Activated gamma-delta T cell treated with anti-CD3 and anti-CD28 coated beads, Interleukin-2, amount 50 U/mL, for 16 hours (primary cell): ENCODE measurements around the gene HOATZ.

ENCODE experiments used
- DNase-seq: peaks from one replicate; pipeline ENCODE4 v3.0.0-alpha.2; 2020; ENCODE audit warnings: low read depth

The HOATZ gene

DNA sequence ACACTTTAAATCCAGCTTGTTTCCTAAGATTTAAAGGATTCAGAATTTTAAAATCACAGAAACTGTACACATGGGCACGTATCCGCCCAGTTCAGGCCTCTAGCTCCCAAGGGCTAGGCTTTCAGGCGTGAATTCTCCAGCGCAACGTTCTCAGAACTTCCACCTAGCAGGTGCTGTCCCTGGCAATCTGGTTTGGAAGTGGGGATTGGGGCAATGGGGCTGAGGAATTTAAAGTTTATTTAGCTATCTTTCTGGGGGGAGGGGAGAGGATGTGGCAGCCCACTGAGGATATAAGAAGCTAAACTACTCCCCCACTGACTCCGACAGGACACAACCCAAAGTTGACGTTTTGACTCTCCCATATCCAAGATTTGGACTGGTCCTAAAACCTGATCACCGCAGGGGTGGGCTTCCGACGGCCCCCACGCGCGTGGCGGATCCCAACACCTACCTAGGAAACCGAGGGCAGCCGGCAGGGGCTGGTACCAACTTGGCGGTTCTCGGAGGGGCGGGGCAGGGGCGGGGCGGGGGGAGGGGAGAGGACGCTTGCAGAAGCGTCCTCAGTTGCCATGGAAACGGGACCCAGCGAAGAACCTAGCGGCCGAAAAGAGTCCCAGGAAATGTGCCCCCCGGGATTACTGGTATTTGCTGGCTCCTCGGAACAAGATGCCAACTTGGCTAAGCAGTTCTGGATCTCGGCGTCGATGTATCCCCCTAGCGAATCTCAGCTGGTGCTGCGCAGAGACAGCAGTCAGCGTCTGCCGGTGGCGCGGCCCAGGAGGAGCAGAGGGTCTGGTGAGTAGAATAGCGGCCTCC, at the start of gene HOATZ:
Gene HOATZ (plus strand): TSS at position 563 of the 816 bp plus-strand sequence. CDS start 7 bp downstream, at position 570.
- no peak for DNase-seq

GRCh38 chr11:111465400-111465799, 49.2 kb upstream of the HOATZ start:
- no peak for DNase-seq

DNA sequence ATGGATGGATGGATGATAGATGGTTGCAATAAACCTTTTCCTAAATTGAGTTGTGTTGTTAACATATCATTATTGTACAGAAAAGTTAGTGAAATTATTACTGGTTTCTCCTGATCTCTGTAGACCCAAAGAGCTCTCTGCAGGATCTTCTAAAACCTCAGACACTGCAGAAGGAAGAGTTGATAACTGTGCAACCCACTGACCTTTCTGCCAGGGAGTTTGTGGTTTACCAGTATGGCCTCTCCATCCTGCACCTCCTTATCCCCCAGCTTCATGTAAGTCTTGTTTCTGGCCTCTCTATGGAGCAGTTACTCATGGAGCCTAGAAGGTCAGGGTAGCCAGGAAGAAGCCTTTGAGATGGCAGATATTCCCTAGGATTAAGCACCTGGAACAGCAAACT, 48.0 kb upstream of the HOATZ start:
- no peak for DNase-seq

DNA sequence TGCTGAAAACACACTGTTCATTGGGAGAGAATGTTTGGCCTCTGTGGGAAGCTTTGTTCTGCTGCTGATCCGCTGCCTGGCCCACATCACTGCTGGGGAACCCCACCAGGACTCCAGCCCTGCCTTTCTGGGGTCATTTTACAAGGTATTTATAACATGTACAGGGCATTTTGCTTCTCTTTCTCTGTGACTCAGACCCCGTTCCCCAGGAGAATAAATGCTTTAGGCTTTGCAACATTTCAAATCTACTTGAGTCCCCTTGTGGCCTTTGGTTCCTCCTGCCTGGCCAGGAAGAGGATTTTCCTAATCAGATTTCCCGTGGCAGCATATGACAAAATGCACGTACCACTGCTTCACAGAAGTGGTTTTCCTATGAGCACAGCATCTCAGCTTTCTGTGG, 45.4 kb upstream of the HOATZ start:
- no peak for DNase-seq

GRCh38 chr11:111472228-111472627, 42.4 kb upstream of the HOATZ start:
- DNase-seq = no peak

- DNase-seq = no peak
Observed at GRCh38 chr11:111474432-111474831, 40.1 kb upstream of the HOATZ start.

- DNase-seq = no peak
Observed at GRCh38 chr11:111476366-111476765, 38.2 kb upstream of the HOATZ start.

GRCh38 chr11:111476956-111477355, 37.6 kb upstream of the HOATZ start:
- no peak for DNase-seq

DNA sequence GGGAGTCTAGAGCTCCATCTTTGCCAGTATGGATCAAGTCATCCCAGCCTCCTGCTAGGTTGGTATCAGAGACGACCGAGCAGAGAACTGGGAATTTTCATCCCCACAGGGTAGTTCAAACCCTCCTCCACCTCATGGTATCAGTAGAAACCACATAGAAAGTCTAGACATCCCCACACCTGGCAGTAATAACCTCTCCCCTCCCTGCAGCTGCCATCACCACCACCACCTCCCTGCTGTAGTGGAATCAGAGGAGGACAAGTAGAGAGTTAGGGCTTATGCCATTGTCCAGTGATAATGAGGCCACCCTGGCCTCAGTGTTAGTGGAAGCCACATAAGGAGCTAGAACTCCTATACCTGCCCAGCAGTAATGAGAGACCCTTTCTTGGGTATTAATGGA, 36.7 kb upstream of the HOATZ start:
- DNase-seq = no peak

DNA sequence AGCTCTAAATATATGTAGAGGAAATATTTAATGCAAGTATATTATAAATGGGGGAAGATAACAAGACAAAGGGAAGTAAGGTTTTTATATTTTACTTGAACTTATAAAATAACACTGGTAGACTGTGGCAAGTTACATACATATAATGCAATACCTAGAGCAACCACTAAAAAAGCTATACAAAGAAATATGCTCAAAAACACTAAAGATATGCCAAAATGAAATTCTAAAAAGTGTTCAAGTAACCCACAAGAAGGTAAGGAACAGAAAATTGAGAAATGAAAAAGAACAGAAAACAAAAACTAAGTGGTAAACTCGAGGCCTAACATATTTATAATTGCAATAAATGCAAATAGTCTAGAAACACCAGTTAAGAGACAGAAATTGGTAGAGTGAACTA, 34.9 kb upstream of the HOATZ start:
- DNase-seq = no peak

- no peak for DNase-seq
Observed at GRCh38 chr11:111483431-111483830, 31.1 kb upstream of the HOATZ start.

- DNase-seq = no peak
Observed at GRCh38 chr11:111490496-111490895, 24.1 kb upstream of the HOATZ start.

GRCh38 chr11:111494040-111494439, 20.5 kb upstream of the HOATZ start:
- DNase-seq = no peak

- no peak for DNase-seq
Observed at GRCh38 chr11:111499483-111499882, 15.1 kb upstream of the HOATZ start.

- no peak for DNase-seq
Observed at GRCh38 chr11:111500481-111500880, 14.1 kb upstream of the HOATZ start.

DNA sequence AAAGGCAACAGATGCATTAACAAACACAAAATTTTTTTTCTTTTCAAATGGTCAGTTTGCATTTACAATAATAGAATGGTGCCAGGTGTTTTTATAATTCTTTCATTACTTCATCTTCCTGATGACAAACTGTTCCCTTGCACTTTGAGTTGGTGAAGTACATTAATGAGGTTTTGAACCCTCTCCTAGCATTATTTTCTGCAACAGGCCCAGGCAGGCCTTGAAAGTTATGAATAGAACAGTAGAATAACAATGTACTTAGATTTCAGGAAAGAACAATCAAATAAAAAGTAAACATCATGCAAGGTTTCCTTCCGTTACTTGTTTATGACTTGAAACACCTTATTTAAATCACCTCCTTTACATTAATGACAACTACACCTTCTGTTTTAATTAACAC, 12.0 kb upstream of the HOATZ start:
- no peak for DNase-seq

DNA sequence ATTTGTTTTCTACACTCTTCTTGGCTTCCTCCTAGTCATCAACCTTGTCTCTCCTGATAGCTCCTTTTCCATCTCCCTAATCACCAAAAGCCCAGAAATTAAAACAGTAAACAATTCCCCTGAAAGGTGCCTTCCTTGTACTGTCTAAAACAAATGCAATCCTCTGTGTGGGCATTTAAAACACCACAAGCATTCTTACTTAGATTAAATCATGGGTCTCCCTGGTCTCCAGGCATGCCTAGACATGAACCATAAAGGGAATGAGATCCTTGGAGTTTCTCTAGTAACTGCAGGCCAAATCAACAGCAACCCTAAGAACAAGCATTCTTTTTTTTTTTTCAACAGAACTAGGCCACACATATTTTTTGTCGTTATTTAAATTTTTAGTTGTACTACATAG, 4.3 kb upstream of the HOATZ start:
- DNase-seq = no peak

DNA sequence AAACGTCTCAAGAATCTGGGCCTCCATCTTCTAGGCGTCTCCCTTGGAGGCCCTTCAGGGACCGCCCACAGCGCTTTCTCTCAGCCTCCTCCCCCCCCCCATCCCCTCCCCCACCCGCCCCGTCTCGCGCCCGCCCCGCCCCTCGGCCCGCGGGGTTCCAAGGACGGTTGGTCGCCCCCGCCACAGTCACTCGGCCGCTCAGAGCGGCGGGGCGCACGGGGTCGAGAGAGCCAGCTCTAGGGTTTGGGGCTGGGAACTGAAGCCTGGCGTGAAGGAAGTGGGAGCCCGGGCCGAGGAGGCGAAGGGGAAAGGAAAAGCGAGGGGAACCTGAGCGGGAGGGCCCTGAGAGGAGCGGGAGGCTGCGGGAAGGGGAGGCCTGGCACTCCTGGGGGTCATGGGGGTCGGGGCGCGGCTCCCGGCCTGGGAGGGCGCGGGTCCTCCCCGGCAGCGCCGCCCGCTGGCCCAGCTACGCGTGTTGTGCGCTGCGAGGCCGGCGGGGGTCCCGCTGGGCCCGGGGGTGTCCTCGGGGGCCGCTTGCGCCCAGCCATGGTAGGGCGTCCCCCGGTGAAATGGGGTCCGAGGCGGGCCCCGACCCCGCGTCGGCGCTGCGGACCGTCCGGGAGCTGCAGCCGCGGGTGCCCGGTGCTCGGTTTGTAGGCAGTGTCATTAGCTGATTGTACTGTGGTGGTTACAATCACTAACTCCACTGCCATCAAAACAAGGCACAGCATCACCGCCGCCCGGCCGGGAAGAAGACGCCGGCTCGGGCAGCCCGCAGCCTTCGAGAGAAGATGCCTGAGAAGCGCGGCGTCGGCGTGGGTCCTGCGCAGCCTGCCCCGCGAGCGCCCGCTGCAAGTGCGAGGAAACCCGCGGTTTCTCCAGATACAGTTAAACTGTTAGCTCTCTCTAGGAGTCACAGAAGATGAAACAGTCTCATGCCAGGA, 2.0 kb upstream of the HOATZ start, which contains the start of gene BTG4:
Gene BTG4 (minus strand): TSS at position 91 of the 944 bp plus-strand sequence. CDS start 13,610 bp downstream, outside the sequence.
- DNase-seq = no peak

DNA sequence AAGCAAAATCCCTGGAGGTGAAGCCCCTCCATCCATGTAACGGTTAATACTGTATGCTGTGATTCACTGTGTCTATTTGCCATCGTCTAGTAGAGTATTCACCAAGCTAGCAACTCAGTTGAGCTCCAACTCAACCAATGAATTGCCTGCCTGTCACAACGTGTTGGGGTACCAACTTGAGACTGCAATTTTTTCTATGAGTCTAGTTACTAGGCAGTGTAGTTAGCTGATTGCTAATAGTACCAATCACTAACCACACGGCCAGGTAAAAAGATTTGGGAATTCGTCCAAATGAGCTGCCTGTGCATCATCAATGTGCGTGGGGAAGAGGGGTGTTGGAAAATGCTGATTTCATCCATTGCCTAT, 1.4 kb upstream of the HOATZ start:
- DNase-seq = no peak

DNA sequence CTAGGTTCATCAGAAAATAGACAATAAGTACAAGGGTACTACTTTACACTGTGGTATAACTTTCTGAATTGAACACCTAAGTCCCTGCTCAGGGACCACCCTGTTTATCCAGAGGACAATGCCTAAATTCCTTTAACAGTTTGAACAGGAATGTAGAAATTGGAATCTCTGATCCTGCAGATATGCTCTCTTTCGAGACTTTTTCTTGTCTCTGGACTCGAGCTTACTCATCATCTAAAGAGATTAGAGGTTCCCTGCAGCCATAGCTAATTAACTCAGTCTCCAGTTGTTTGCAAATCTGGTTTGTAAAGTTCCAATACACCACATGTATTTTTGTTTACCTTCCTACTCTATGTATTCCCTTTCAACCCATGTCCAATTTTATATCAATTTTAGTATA, 1.0 kb downstream of the HOATZ start:
- no peak for DNase-seq

DNA sequence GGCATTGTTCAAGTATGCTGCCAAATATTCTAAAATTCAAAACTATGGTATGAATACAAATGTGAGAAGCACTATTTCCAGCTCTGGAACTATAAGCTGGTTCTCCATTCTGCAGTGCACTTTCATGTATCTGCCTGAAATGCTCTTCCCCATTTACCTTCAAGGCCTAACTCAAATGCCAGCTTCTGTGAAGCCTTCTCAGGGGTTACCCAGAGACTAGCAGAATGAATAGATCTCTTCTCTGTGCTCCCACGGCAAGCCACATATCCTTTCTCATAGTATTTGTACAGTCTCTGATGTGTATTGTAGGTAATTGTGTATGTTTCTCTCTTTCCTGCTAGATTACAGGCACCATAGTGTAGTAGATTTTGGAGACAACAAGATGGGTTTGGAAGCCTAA, 4.1 kb downstream of the HOATZ start:
- no peak for DNase-seq

GRCh38 chr11:111520560-111520959, 6.0 kb downstream of the HOATZ start:
- no peak for DNase-seq

GRCh38 chr11:111521135-111521534, 6.6 kb downstream of the HOATZ start:
- no peak for DNase-seq
